Epidermal melanocyte (primary cell): ENCODE data around the gene PNLIP.

Experiments
- DNase-seq: peaks from one replicate; pipeline ENCODE4 v3.0.0; 2011; ENCODE audit warnings: low spot score; ENCODE audit not compliant: insufficient read length

Gene PNLIP

DNA sequence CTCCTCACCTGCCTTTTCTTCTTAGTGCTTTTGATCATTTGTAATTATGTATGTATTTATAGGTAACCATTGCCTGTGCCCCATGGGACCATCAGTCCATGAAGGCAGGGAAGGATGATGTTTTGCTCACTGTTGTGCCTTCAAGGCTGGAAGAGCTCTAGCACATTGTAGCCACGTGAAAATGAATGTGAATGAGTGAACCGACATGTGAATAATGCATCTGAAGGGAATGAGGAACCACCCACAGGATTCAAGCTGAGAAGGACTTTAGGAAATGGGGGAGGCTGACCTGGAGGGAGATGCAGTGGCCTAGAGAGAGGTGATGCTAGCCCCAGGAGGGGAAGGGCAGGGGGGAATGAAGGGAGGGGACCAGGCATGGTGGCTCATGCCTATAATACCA is 69.1 kb downstream of the PNLIP start:
- no peak for DNase-seq

DNA sequence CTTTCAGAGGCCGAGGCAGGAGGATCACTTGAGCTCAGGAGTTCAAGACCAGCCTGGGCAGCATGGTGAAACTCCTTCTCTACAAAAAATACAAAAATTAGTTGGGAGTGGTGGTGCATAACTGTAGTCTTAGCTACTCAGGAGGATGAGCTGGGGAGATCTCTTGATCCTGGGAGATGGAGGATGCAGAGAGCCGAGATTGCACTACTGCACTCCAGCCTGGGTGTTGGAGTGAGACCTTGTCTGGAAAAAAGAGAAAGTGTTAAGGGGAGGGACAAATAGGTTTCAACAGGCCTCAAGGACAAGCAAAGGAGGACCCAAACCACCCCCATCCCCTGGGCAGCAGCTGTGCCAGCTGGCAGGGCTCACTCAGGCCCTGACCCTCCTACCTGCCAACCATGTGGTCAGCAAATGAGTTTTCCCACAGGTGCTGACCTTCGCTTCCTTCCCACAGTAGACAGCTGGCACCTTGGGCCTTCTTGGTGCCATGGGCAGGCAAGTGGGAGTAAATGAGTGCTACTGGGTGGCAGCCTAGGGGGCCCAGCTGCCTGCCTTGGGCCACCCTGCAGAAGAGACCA is 69.6 kb downstream of the PNLIP start:
- DNase-seq: no peak
